HL-60 (cell line): ENCODE measurements around the gene ABHD11.

Source experiments
- DNase-seq, 2 experiments: peaks; one replicate each; pipeline ENCODE4 v3.0.0-alpha.2; 2010 to 2020; ENCODE audit warnings: low read depth in 1 of 2, low spot score in 1 of 2
- H3K27ac ChIP-seq: fragments of 250-450 bp; sonication (Bioruptor Pico); replicated peaks from 2 replicates; pipeline ENCODE4 v1.5.1; 2020; ENCODE audit warnings: mild to moderate bottlenecking, moderate library complexity
- H3K27me3 ChIP-seq: fragments of 250-450 bp; sonication (Bioruptor Pico); 2 replicates; pipeline ENCODE4 v1.5.1; 2021; ENCODE audit warnings: mild to moderate bottlenecking, moderate library complexity; ENCODE audit not compliant: insufficient read depth, poor library complexity, severe bottlenecking
- H3K4me3 ChIP-seq: replicated peaks from 2 replicates; pipeline ENCODE4 v1.5.1; 2011; ENCODE audit warnings: mild to moderate bottlenecking, control low read depth, low read length; ENCODE audit not compliant: insufficient read depth
- CTCF ChIP-seq: IDR thresholded peaks from one replicate; pipeline ENCODE4 v1.5.1; 2011; ENCODE audit warnings: low read length, control low read depth, inconsistent platforms; ENCODE audit not compliant: insufficient read depth
- GABPA ChIP-seq: IDR thresholded peaks from 2 replicates; pipeline ENCODE4 v1.6.1; 2012; ENCODE audit warnings: low read depth
- POLR2AphosphoS5 ChIP-seq: IDR thresholded peaks from 2 replicates; pipeline ENCODE4 v1.6.1; 2012; ENCODE audit warnings: low read depth
- REST ChIP-seq: IDR thresholded peaks from 2 replicates; pipeline ENCODE4 v1.6.1; 2012; ENCODE audit warnings: low read depth; ENCODE audit not compliant: insufficient replicate concordance
- SPI1 ChIP-seq: IDR thresholded peaks from 2 replicates; pipeline ENCODE4 v1.6.1; 2012; ENCODE audit warnings: low read depth, mild to moderate bottlenecking, borderline replicate concordance

The ABHD11 gene

GRCh38 chr7:73774923-73775322 lies 36.3 kb upstream of the ABHD11 start:
- no peak for DNase-seq
- no peak overlapping the region for H3K27ac ChIP-seq
- H3K4me3 ChIP-seq, result no peak overlapping the region
- no peak for TF ChIP-seq GABPA
- no peak for TF ChIP-seq CTCF
- TF ChIP-seq SPI1, result no peak
- TF ChIP-seq REST, result no peak
- no peak for TF ChIP-seq POLR2AphosphoS5
- peaks cover 16% of the 10 kb centered on the region for H3K27me3 ChIP-seq

GRCh38 chr7:73773700-73774517 lies 35.3 kb upstream of the ABHD11 start:
- H3K27me3 ChIP-seq, result peaks cover 25% of the 10 kb centered on the region
- TF ChIP-seq REST, result no peak
- no peak for TF ChIP-seq CTCF
- TF ChIP-seq POLR2AphosphoS5, result no peak
- no peak for TF ChIP-seq SPI1
- TF ChIP-seq GABPA, result no peak
- H3K4me3 ChIP-seq, result no peak overlapping the region
- no peak overlapping the region for H3K27ac ChIP-seq
- no peak for DNase-seq

- no peak for TF ChIP-seq REST
- no peak for TF ChIP-seq CTCF
- no peak for TF ChIP-seq POLR2AphosphoS5
- no peak for TF ChIP-seq SPI1
- no peak for TF ChIP-seq GABPA
- no peak for DNase-seq
- no peak overlapping the region for H3K4me3 ChIP-seq
- no peak overlapping the region for H3K27ac ChIP-seq
- H3K27me3 ChIP-seq, result peaks cover 32% of the 10 kb centered on the region
Measured at GRCh38 chr7:73770860-73771670, 32.5 kb upstream of the ABHD11 start.
